ENCODE data around the gene MME.

The MME gene

DNA sequence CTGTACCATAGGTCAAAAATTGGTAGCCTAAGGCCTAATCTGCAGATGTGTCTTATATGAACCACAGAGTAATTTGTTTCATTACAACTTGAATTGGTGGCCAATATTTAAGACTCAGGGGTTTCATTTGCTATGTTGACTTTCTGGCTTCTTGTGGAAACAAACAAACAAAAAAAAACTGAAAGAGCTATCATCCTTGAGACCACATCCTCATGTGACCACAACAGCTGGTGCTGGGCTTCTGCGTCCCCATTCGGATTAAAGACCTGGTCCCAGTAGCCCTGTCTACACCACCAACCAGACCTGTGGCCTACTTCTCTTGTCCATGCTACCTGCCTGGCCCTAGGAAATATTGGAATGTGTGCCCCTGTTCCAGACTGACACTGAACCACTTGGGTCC, 151.7 kb downstream of the MME start:
- Histone ChIP-seq H3K4me1 (ENCODE audit: low read depth, poor library complexity, severe bottlenecking) (peaks cover 49% of the 10 kb centered on the region), H3K79me2 (ENCODE audit: insufficient read depth, low read depth) (no peaks in the 10 kb centered on the region), H3K4me2 (peak overlapping the region; percentile 61), H3K9ac (no peak overlapping the region), H3K27ac (peak overlapping the region; percentile 60; the same call in 1 of the 2 replicates), H3K4me3 (IDR thresholded peaks at IDR 0.05; ENCODE audit: insufficient read depth, low read depth, low read length) (no peak overlapping the region), H3K27me3 (ENCODE audit: insufficient read depth, low read depth) (no peaks in the 10 kb centered on the region), H3K36me3 (ENCODE audit: insufficient read depth) (no peaks in the 10 kb centered on the region), H2AFZ (ENCODE audit: low read depth) (peak overlapping the region; percentile 2; the same call in 1 of the 2 replicates), H4K20me1 (ENCODE audit: insufficient read depth) (no peaks in the 10 kb centered on the region)
- TF ChIP-seq, protein P1, sequence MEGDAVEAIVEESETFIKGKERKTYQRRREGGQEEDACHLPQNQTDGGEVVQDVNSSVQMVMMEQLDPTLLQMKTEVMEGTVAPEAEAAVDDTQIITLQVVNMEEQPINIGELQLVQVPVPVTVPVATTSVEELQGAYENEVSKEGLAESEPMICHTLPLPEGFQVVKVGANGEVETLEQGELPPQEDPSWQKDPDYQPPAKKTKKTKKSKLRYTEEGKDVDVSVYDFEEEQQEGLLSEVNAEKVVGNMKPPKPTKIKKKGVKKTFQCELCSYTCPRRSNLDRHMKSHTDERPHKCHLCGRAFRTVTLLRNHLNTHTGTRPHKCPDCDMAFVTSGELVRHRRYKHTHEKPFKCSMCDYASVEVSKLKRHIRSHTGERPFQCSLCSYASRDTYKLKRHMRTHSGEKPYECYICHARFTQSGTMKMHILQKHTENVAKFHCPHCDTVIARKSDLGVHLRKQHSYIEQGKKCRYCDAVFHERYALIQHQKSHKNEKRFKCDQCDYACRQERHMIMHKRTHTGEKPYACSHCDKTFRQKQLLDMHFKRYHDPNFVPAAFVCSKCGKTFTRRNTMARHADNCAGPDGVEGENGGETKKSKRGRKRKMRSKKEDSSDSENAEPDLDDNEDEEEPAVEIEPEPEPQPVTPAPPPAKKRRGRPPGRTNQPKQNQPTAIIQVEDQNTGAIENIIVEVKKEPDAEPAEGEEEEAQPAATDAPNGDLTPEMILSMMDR (conservative IDR thresholded peaks at IDR 0.05; ENCODE audit: low read depth, low read length) = no peak

DNA sequence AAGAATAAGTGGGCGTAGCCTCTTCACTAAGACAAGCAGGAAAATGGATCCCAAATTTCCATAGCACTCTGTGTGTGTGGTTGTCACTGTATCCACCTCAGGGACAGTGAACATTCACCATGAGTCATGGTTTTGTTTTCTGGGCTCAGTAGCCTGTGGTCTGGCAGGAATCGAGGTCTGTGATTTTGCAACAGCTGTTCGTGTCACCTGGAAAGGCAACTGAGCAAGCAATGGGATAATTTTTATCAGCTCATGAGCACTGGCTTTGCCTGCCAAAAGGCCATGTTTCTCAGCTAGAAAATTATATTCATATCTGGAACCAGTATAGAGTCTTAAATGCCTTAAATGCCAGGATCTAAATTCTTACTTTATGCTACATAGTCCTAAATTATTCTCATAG, 152.5 kb downstream of the MME start:
- Histone ChIP-seq H4K20me1 (ENCODE audit: insufficient read depth) (no peaks in the 10 kb centered on the region), H3K36me3 (ENCODE audit: insufficient read depth) (no peaks in the 10 kb centered on the region), H3K9ac (no peak overlapping the region), H3K27me3 (ENCODE audit: insufficient read depth, low read depth) (no peaks in the 10 kb centered on the region), H2AFZ (ENCODE audit: low read depth) (peak overlapping the region; percentile 2; the same call in 1 of the 2 replicates), H3K4me1 (ENCODE audit: low read depth, poor library complexity, severe bottlenecking) (peaks cover 49% of the 10 kb centered on the region), H3K4me3 (IDR thresholded peaks at IDR 0.05; ENCODE audit: insufficient read depth, low read depth, low read length) (no peak overlapping the region), H3K27ac (peak overlapping the region; percentile 60; the same call in 1 of the 2 replicates), H3K4me2 (peak overlapping the region; percentile 61), H3K79me2 (ENCODE audit: insufficient read depth, low read depth) (no peaks in the 10 kb centered on the region)
- TF ChIP-seq, protein P1 (conservative IDR thresholded peaks at IDR 0.05; ENCODE audit: low read depth, low read length) = no peak

DNA sequence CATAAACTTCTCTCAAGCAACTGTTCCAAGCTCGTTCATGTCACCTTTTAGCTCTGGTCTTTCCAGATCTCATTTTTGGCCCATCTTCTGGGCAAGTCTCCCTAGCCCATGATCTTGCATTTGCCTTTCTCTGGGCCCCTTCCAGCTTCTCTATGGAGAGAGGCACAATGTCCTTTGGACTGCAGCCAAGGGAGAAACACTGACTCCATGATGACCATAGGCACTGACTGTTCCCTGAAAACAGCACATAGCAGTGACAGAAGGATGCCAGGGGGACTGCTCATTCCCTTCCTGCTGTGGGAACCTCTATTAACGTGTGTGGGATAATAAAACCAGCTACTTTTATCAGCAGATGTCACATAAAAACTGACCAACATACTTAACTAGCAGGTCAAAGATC, 153.1 kb downstream of the MME start:
- H3K4me2 ChIP-seq = peak overlapping the region; percentile 61; the same call in 1 of the 2 replicates
- H3K27ac ChIP-seq = no peak overlapping the region
- no peak overlapping the region for H2AFZ ChIP-seq (ENCODE audit: low read depth)

More for the DNA sequence above, 153.1 kb downstream of the MME start:
- no peak overlapping the region for H3K4me3 ChIP-seq (IDR thresholded peaks at IDR 0.05; ENCODE audit: insufficient read depth, low read depth, low read length)
- no peaks in the 10 kb centered on the region for H3K79me2 ChIP-seq (ENCODE audit: insufficient read depth, low read depth)
- H3K27me3 ChIP-seq (ENCODE audit: insufficient read depth, low read depth) = no peaks in the 10 kb centered on the region
- peaks cover 49% of the 10 kb centered on the region for H3K4me1 ChIP-seq (ENCODE audit: low read depth, poor library complexity, severe bottlenecking)
- no peak overlapping the region for H3K9ac ChIP-seq
- H4K20me1 ChIP-seq (ENCODE audit: insufficient read depth) = no peaks in the 10 kb centered on the region
- H3K36me3 ChIP-seq (ENCODE audit: insufficient read depth) = no peaks in the 10 kb centered on the region
- TF ChIP-seq, protein P1 (conservative IDR thresholded peaks at IDR 0.05; ENCODE audit: low read depth, low read length) = no peak

All from KMS-11 (cell line).